Smooth muscle cell (in vitro differentiated cells): Measurements from ENCODE around the gene TMEM271. TPM values are rescaled to one million over a fixed set of nuclear protein-coding genes. Genes with fewer than 3 reads are reported as not detected.

Source experiments
- DNase-seq: peaks from one replicate; lab custom pipeline; 2025; ENCODE audit not compliant: unreplicated experiment; lab: John Stamatoyannopoulos, UW
- H2AFZ ChIP-seq: fragments of 200-600 bp; sonication (generic); 2 replicates; pipeline ENCODE4 v1.6.0; 2016; ENCODE audit warnings: antibody characterized with exemption, low read depth, mild to moderate bottlenecking
- H3F3A ChIP-seq: fragments of 200-600 bp; sonication (generic); 2 replicates; pipeline ENCODE4 v1.6.0; 2017; ENCODE audit warnings: antibody characterized with exemption, low read depth
- H3K27ac ChIP-seq: fragments of 200-600 bp; sonication (generic); 2 replicates; pipeline ENCODE4 v1.5.1; 2016; ENCODE audit warnings: low read depth, mild to moderate bottlenecking
- H3K27me3 ChIP-seq: fragments of 200-600 bp; sonication (generic); 2 replicates; pipeline ENCODE4 v1.6.1; 2016; ENCODE audit warnings: low read depth, mild to moderate bottlenecking
- H3K36me3 ChIP-seq: fragments of 200-600 bp; sonication (generic); 2 replicates; pipeline ENCODE4 v1.5.1; 2016; ENCODE audit warnings: low read depth
- H3K4me1 ChIP-seq: fragments of 200-600 bp; sonication (generic); 2 replicates; pipeline ENCODE4 v1.5.1; 2016; ENCODE audit warnings: low read depth
- H3K4me2 ChIP-seq: fragments of 200-600 bp; sonication (generic); 2 replicates; pipeline ENCODE4 v1.6.0; 2016; ENCODE audit warnings: mild to moderate bottlenecking
- H3K4me3 ChIP-seq: fragments of 200-600 bp; sonication (generic); 2 replicates; pipeline ENCODE4 v1.5.1; 2016; ENCODE audit warnings: mild to moderate bottlenecking
- H3K79me2 ChIP-seq: fragments of 200-600 bp; sonication (generic); 2 replicates; pipeline ENCODE4 v1.6.0; 2016; ENCODE audit warnings: low read depth, mild to moderate bottlenecking
- H3K9ac ChIP-seq: fragments of 200-600 bp; sonication (generic); 2 replicates; pipeline ENCODE4 v1.6.0; 2016; ENCODE audit warnings: low read depth
- H3K9me3 ChIP-seq: fragments of 200-600 bp; sonication (generic); replicated peaks from 2 replicates; pipeline ENCODE4 v1.5.1; 2016; ENCODE audit warnings: low read depth
- H4K20me1 ChIP-seq: fragments of 200-600 bp; sonication (generic); 2 replicates; pipeline ENCODE4 v1.6.0; 2016; ENCODE audit warnings: low read depth
- WGBS: methylation state at CpG from one replicate; pipeline ENCODE4 v1.1.7; 2016; ENCODE audit warnings: low lambda C conversion rate; 5-methylcytosine and 5-hydroxymethylcytosine counted together
- polyA plus RNA-seq: library from polyadenylated mRNA; unstranded; fragments of >200 nt; fragmentation: Nextera tagmentation; extraction: Ambion mirVana; gene quantifications from 2 replicates; pipeline ENCODE4 v1.2.1, GENCODE V29; 2016
- total RNA-seq: library from RNA; depleted of rRNA; stranded (reverse); fragments of >200 nt; gene quantifications from 2 replicates; pipeline ENCODE4 v1.2.3, GENCODE V29; 2014
- TF ChIP-seq, protein P1 (sequence below): fragments of 200-600 bp; sonication (generic); IDR thresholded peaks from 2 replicates; pipeline ENCODE4 v1.5.1; 2017; ENCODE audit warnings: borderline replicate concordance, mild to moderate bottlenecking, antibody characterized with exemption; ENCODE audit not compliant: insufficient read depth, poor library complexity, severe bottlenecking

TMEM271 gene
- total and polyA plus RNA-seq, 2 experiments from 2014 or later, result not detected

- no peak overlapping the region for H3K4me3 ChIP-seq
- H3F3A ChIP-seq, result no peaks in the 10 kb centered on the region
- no peak overlapping the region for H2AFZ ChIP-seq
- no peaks in the 10 kb centered on the region for H3K27me3 ChIP-seq
- no peaks in the 10 kb centered on the region for H3K79me2 ChIP-seq
- no peaks in the 10 kb centered on the region for H3K9me3 ChIP-seq
- TF ChIP-seq, protein P1, sequence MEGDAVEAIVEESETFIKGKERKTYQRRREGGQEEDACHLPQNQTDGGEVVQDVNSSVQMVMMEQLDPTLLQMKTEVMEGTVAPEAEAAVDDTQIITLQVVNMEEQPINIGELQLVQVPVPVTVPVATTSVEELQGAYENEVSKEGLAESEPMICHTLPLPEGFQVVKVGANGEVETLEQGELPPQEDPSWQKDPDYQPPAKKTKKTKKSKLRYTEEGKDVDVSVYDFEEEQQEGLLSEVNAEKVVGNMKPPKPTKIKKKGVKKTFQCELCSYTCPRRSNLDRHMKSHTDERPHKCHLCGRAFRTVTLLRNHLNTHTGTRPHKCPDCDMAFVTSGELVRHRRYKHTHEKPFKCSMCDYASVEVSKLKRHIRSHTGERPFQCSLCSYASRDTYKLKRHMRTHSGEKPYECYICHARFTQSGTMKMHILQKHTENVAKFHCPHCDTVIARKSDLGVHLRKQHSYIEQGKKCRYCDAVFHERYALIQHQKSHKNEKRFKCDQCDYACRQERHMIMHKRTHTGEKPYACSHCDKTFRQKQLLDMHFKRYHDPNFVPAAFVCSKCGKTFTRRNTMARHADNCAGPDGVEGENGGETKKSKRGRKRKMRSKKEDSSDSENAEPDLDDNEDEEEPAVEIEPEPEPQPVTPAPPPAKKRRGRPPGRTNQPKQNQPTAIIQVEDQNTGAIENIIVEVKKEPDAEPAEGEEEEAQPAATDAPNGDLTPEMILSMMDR, result no peak
- no peak overlapping the region for H3K4me2 ChIP-seq
- H3K9ac ChIP-seq, result no peak overlapping the region
- 89% methylated on average over 17 of the region's 17 CpGs for WGBS
- DNase-seq, result no peak
- H3K36me3 ChIP-seq, result no peaks in the 10 kb centered on the region
- H3K27ac ChIP-seq, result no peak overlapping the region
- no peaks in the 10 kb centered on the region for H4K20me1 ChIP-seq
- peaks cover 3% of the 10 kb centered on the region for H3K4me1 ChIP-seq
These were observed 29.8 kb upstream of the TMEM271 start for GRCh38 chr4:605702-606425.

DNA sequence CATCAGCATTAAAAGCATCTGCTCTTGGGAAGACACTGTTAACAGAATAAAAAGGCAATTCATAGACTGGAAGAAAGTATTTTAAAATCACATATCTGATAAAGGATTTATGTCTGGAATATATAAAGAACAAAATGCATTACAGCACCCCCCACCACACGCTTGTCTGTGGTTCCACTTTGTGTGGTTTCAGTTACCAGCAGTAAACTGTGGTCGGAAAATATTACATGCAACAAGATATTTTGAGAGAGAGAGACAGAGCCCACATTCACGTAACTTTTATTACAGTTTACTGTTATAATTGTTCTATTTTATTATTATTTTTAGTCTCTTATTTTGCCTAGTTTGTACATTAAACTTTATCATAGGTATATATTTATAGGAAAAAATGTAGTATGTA is 28.0 kb upstream of the TMEM271 start:
- no peak overlapping the region for H3K4me2 ChIP-seq
- TF ChIP-seq, protein P1, result no peak
- DNase-seq, result no peak
- H3K9me3 ChIP-seq, result no peaks in the 10 kb centered on the region
- no peaks in the 10 kb centered on the region for H3F3A ChIP-seq
- no peak overlapping the region for H3K4me3 ChIP-seq
- WGBS, result 49% methylated on average over 3 of the region's 3 CpGs
- H3K27ac ChIP-seq, result no peak overlapping the region
- H3K4me1 ChIP-seq, result peaks cover 3% of the 10 kb centered on the region
- no peaks in the 10 kb centered on the region for H3K27me3 ChIP-seq
- H3K79me2 ChIP-seq, result no peaks in the 10 kb centered on the region
- H4K20me1 ChIP-seq, result no peaks in the 10 kb centered on the region
- no peak overlapping the region for H3K9ac ChIP-seq
- no peaks in the 10 kb centered on the region for H3K36me3 ChIP-seq
- H2AFZ ChIP-seq, result no peak overlapping the region

DNA sequence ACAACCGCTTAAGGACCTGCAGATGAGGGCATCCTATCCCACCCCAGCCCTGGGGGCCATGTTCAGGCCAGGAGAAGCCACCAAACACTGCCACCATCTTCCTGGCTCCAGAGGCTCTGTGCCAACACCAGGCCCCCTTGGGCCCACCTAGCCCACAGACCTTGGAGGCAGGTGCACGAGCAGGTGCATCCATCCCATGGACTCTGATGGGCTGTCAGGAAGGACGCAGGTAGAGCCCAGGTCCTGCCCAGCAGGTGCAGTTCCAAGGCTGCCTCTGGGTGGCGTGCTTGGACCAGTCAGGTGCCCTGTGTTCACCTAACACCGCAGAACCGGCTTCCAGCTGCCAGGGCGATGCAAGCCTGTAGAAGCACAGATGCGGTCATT is 26.5 kb upstream of the TMEM271 start:
- no peak overlapping the region for H3K9ac ChIP-seq
- no peak overlapping the region for H3K4me2 ChIP-seq
- H3K4me1 ChIP-seq, result peaks cover 3% of the 10 kb centered on the region
- 21% methylated on average over 8 of the region's 8 CpGs for WGBS
- H3K79me2 ChIP-seq, result no peaks in the 10 kb centered on the region
- TF ChIP-seq, protein P1, result peak; percentile 46
- H3K27me3 ChIP-seq, result no peaks in the 10 kb centered on the region
- H2AFZ ChIP-seq, result no peak overlapping the region
- H3K36me3 ChIP-seq, result no peaks in the 10 kb centered on the region
- no peaks in the 10 kb centered on the region for H3F3A ChIP-seq
- no peak for DNase-seq
- no peaks in the 10 kb centered on the region for H4K20me1 ChIP-seq
- H3K4me3 ChIP-seq, result no peak overlapping the region
- no peak overlapping the region for H3K27ac ChIP-seq
- no peaks in the 10 kb centered on the region for H3K9me3 ChIP-seq
